ENCODE results near the gene LRRFIP1.
A peak's percentile ranks its signal among the peaks of the same experiment; 100 is the strongest.

LRRFIP1 gene

DNA sequence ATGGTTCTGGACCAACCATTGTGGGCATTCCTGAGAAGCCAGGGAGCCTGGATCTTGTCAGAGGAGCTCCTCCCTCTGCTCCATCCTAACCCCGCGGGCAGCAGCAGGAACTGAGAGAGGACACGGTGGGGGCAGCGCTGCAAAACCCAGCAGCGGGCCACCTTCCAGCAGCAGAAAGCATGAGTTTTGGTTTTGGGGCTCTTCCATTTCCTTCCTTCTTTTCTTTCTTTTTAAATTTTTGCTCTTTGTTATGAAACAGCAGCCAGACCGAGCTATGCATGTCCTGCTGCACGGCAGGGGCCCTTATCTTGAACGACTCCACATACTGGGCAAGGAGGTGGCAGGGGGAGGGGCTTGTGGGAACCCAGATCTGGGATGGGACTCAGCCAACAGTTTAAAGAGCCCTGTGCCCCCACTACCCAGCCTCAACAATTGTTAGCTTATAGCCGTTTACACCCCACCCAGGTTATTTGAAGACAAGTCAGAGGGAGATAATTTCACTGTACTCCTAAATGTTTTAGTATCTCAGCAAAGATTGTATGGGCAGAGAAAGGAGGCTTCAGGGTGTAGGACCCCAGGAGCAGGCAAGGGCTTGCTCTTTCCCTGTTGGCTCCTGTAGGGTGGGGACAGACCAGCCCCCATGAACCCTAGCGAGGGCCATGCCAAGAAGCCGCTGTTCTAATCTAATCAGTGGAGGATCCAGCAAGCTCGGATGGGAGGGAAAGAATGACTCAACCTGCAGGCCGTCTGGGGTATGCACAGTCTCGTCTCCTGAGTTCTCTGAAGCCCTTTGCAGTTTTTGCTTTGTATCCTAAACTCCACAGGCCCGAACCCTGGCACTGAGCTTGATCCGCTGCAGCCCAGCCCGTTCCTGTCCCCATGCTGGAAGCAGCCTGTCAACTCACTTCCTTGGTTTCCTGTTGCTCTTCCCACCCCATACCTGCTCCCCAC is 75.3 kb downstream of the LRRFIP1 start:
- Mint-ChIP-seq H3K36me3 (peaks cover 5% of the 10 kb centered on the region), H3K4me3 (peak overlapping the region; percentile 89), H3K27me3 (no peaks in the 10 kb centered on the region), H3K9me3 (no peaks in the 10 kb centered on the region), H3K27ac (peak overlapping the region; percentile 96), H3K4me1 (peaks cover 95% of the 10 kb centered on the region)

DNA sequence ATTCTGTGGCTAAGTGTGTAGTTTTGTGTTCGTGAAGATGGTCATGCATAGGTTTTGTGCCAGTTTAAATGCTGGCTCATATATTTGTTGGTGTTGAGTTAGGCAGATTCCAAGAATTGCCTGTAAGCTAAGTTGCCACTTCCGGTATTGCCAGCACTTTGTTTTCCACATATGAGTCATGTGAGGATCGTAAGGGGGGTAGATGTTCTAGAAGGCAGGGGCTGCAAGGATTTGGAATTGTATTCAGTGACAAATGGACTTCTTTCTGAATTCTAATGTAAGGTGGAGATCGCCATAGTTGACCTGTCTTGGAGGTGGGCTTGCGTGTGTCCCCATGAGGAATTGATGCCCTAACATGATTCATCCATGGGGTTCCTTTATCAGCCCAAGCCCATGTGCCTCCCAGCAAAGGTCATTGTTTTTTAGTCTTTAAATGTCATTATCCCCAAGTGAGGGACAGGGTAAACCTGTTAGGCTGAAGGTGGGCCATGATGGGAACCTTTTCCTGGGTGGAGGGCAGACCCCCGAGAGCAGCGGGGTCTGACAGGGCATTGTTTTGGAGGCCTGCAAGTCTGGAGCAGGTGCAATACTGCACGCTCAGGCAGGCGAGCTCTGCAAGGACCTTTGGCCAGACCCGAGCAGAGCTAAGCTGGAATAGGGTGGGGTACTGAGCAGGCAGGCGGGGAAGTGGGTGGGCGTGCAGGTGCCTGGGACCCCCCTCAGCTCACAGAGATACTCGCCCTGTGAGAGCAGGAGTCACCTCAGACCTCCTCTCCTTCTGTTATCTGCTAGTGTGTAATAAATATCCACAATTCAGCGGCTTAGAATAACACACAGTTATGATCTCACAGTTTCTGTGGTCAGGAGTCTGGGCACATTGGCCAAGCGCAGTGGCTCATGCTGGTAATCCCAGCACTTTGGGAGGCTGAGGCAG is 77.4 kb downstream of the LRRFIP1 start:
- peaks cover 87% of the 10 kb centered on the region for H3K4me1 Mint-ChIP-seq
- H3K36me3 Mint-ChIP-seq = peaks cover 7% of the 10 kb centered on the region
- H3K27ac Mint-ChIP-seq = peak overlapping the region; percentile 96
- H3K9me3 Mint-ChIP-seq = no peaks in the 10 kb centered on the region
- H3K27me3 Mint-ChIP-seq = no peaks in the 10 kb centered on the region
- H3K4me3 Mint-ChIP-seq = peak overlapping the region; percentile 57

DNA sequence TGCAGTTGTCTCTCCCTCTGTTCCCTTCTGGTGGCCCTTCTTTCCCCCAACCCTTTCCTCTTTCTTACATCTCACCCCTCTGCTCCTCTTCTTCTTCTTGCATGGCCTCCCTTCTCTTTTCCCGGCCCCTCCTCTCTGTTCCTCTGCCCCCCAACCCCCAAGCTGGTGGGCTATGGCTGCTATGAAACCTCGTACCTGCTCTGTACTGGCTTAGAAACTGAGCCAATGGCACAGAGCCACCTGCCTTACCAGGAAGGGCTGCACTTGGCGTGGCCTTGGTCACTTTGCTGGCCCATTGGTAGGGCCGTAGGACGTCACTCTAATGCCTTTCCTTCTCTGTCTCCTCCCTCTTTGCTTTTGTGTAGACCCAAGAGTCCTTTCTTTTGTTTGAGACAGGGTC is 78.9 kb downstream of the LRRFIP1 start:
- Mint-ChIP-seq H3K27ac (peak overlapping the region; percentile 60), H3K4me1 (peaks cover 74% of the 10 kb centered on the region), H3K9me3 (no peaks in the 10 kb centered on the region), H3K27me3 (no peaks in the 10 kb centered on the region), H3K4me3 (peak overlapping the region; percentile 71), H3K36me3 (peaks cover 9% of the 10 kb centered on the region)

DNA sequence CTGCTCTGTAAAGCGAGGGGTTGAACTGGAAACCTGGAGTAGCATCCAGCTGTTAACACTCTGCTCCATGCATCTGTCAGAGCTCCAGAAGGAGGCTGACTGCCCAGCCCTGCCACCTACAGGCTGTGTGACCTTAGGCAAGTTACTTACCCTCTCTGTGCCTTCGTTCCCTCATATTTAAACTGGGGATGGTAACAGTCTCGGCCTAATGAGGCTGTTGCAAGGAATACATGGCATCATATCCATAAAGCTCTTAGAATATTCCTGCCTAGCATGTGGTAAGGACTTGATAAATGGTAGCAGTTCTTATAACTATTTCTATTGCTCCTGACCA is 80.6 kb downstream of the LRRFIP1 start:
- Mint-ChIP-seq H3K4me3 (no peak overlapping the region), H3K9me3 (no peaks in the 10 kb centered on the region), H3K27ac (peak overlapping the region; percentile 46), H3K27me3 (no peaks in the 10 kb centered on the region), H3K36me3 (peaks cover 9% of the 10 kb centered on the region), H3K4me1 (peaks cover 65% of the 10 kb centered on the region)

DNA sequence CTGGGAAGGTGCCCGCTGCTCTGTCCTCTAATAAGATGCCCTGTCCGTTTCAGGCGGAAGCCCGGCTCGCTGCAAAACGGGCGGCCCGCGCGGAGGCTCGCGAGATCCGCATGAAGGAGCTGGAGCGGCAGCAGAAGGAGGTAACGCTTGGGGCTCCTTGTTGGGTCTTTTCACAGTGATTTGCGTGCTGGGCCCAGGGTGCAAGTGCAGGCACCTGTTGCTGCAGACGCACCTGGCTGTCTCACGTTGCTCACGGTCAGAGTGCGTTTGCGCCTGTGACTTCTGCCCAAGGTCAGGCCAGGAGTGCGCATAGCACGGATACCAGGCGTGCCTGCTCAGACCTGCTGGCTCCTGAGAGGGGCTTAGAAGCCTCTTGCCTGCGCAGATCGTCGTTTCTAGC is 81.1 kb downstream of the LRRFIP1 start:
- peaks cover 65% of the 10 kb centered on the region for H3K4me1 Mint-ChIP-seq
- no peak overlapping the region for H3K27ac Mint-ChIP-seq
- H3K36me3 Mint-ChIP-seq = peaks cover 11% of the 10 kb centered on the region
- H3K27me3 Mint-ChIP-seq = no peaks in the 10 kb centered on the region
- no peak overlapping the region for H3K4me3 Mint-ChIP-seq
- H3K9me3 Mint-ChIP-seq = no peaks in the 10 kb centered on the region

DNA sequence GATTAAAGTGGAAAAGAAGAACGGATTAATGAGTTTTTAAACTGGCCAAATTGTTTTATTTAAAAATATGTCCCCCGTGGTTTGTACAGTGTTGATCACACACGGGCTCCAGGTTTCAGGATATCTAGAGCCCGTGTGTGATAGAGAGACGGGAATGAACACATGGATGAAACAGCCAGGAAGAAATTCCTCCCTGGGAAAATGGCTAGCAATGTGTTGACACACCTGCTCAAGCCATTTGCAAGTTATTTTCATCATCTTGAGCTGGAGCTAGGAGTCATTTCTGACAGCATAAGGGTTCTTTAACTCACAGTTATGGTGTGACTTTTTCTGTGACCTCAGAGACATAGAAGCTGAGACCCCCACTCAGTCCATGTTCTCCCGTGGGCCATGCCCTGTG is 81.6 kb downstream of the LRRFIP1 start:
- Mint-ChIP-seq H3K9me3 (no peaks in the 10 kb centered on the region), H3K36me3 (peaks cover 11% of the 10 kb centered on the region), H3K27me3 (no peaks in the 10 kb centered on the region), H3K27ac (no peak overlapping the region), H3K4me1 (peaks cover 65% of the 10 kb centered on the region), H3K4me3 (no peak overlapping the region)

DNA sequence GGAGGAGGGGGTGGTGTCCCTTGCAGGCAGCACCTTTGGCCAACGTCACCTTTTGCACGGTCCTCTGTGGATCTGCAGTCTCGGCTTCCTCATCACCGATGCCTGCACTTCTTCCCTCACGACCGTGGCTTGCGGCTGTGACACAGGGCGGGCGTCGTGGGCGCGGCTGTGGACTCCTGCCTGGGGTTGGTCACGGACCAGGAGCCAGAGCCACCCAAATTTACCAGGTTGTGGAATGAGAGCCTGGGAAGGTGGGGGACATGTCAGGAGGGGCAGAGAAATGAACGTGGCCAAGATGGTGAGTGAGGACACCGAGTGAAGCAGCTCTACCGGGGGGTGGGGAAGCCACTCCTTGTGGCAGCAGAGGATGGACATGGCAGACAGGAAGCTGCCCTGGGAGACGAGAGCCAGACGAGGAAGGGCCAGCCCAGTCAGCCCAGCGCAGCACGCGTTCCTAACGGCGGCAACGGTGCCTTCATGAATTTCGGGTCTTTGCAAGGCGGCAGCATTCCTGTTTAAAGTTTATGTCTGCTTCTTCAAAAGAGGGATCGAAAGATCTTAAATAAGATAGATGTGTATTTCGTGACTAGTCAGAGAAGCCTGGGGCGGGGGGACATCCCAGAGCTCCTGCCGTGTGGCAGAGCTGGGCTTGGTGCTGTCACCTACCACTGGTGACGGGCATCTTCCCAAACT is 84.2 kb downstream of the LRRFIP1 start:
- Mint-ChIP-seq H3K36me3 (peaks cover 6% of the 10 kb centered on the region), H3K27me3 (no peaks in the 10 kb centered on the region), H3K27ac (peak overlapping the region; percentile 51), H3K4me3 (no peak overlapping the region), H3K9me3 (no peaks in the 10 kb centered on the region), H3K4me1 (peaks cover 68% of the 10 kb centered on the region)

DNA sequence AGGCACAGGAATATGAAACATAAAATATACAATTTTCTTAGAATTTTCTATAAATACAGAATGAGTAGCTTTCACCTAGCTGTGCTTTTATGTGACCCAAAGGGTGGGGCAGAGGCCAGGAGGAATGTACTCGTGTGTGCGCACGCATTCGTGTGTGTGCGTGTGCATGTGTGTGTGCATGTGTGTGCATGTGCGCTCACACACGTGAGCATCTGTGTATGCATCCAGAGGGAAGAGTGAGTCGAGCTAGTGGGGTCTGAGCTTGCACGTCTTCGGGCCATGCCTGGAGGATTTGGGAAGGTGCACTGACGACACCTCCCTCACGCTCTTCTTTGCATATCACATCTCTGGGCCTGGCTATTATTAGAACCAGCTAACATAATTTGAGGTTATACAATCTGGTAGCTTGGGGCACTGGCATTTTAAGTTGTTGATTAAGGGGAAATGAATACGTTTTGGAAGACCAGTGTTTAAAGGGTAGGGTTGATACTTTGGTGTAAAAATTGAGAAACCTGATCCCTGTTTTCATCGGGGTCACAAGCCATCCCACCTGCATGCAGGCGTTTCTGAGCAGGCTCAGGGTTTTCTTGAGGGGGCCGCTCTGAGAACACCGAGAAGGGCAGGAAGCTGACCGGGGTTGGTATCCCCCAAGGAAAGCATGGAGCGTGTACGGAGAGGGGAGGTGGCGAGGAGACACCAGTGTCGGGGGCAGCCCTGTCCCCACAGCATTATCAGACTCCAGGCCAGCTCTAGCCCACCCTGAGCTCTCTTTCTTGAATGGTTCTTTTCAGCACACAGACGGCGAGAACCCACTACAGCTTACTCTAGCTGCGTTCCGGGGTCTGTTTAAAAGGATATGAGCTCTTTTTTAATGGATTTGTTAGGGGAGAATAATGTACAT is 85.3 kb downstream of the LRRFIP1 start:
- Mint-ChIP-seq H3K9me3 (no peaks in the 10 kb centered on the region), H3K4me3 (no peak overlapping the region), H3K4me1 (peaks cover 68% of the 10 kb centered on the region), H3K27ac (peak overlapping the region; percentile 76), H3K36me3 (peaks cover 6% of the 10 kb centered on the region), H3K27me3 (no peaks in the 10 kb centered on the region)

DNA sequence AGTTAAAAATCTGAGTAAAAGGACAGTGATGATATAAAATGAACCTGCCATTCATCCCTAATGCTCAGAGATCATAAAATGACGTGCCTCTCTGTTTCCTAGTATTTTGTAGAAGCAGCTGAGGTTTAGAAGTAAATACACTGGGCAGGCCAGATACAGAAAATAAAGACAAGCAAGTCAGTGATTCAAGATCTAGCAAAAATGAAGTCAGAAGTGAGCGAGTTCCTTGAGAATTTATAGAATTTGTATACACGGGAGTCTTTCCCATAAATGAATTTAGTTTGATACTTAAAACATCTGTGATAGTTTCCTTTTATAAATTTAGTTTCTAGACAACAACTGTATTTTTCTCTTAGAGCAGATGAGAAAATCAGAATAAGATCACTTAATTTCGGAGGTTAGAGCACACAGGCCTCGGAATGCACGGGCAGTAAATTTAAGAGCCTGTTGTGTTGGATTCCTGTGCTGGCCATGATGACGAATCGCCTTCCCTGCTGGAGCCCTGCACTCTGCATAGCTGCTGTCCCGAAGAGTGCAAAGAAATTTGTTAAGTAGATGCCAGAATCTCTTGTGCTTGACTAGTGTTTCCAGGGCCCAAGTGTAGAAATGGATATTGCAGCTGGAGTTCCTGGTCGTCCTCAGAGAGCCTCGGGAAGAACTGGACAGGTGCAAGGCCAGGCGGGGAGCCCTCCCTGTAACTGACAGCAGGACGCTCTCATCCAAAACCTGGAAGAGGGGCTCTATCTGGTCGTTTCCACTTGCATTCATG is 87.5 kb downstream of the LRRFIP1 start:
- Mint-ChIP-seq H3K9me3 (no peaks in the 10 kb centered on the region), H3K36me3 (peaks cover 4% of the 10 kb centered on the region), H3K27me3 (no peaks in the 10 kb centered on the region), H3K27ac (no peak overlapping the region), H3K4me3 (peak overlapping the region; percentile 37), H3K4me1 (peaks cover 76% of the 10 kb centered on the region)

DNA sequence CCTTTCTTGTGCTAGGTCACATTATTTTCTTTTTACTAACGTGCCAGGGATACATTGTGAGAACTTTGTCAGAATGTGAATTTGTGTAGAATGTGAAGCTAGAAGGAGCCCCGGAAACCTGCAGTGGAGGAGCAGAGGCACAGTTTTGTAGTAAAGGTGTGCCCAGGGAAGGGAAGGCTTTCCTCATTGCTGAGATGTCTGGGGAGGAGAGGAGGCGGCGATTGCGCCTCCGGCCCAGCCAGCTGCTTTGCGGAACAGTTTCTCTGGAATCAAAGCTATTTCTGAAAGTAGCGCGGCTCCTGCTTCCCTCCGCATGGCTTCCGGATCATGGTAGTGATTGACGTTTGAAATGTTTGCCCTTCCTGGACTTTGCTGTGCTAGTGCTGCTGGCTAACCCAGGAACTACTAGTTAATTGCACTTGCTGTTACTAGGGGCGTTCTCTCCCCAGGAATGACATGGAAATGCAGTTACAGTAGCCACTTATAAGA is 88.1 kb downstream of the LRRFIP1 start:
- no peaks in the 10 kb centered on the region for H3K27me3 Mint-ChIP-seq
- H3K4me1 Mint-ChIP-seq = peaks cover 77% of the 10 kb centered on the region
- no peak overlapping the region for H3K27ac Mint-ChIP-seq
- H3K36me3 Mint-ChIP-seq = peaks cover 4% of the 10 kb centered on the region
- H3K9me3 Mint-ChIP-seq = no peaks in the 10 kb centered on the region
- peak overlapping the region; percentile 37 for H3K4me3 Mint-ChIP-seq

DNA sequence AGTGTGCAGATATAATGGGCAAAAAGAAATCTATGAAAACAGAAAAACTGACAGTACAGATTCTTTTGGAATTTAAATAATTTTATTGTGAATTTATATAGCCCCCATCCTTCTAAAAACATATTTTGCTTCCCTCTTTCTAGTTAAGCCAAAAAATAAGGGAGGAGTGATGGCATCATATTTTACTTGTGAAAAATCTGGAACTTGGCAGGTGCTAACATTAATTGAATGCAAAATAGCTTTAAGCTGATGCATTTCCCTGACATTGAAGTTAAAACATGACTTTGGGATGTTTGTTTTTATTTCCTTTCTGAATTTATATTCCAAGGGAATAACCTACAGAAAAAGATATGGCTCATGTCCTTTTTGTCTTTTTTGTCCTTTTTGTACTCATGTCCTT is 88.6 kb downstream of the LRRFIP1 start:
- Mint-ChIP-seq H3K4me3 (no peak overlapping the region), H3K36me3 (peaks cover 6% of the 10 kb centered on the region), H3K27ac (no peak overlapping the region), H3K4me1 (peaks cover 82% of the 10 kb centered on the region), H3K9me3 (no peaks in the 10 kb centered on the region), H3K27me3 (no peaks in the 10 kb centered on the region)

DNA sequence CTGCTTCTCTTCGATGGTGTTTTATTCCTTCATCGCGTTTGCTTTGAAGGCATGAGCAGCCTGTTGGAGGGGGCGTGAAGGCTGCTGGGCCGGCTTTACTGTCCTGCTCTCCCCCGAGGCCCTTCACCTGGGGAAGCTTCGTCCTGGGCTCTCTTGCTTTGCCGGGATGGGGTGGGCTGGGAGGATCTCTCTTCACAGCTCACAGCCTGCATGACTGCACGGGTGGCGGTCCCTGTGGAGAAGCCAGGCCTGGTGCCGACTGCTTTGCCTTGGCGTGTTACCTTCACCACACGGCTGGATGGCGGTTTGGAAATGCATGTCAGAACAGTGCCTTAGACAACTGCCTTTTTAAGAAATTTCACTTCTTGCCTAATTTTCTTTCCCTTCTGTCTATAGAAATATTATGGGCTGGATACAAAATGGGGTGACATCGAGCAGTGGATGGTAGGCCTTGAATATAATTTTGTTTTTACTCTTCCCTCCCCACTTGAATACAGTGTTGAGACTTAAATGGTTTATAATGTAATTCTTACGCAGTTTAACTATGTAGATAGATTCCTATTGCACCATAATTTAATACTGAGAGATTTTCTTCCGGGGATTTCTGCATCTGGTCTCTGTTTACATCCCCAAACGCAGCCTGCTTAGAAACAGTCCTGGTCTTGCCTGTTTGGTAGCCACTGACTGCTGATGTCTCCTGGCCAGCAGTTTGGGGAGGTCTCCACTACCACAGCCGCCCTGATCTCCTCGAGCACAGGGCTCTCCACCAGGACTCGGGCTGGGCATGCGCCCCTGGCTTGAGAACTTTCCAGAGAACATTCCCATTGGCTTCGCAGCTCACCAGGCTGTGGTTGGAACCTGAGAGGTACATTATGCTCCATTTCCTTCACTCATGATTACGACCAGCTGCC is 90.2 kb downstream of the LRRFIP1 start:
- Mint-ChIP-seq H3K27me3 (no peaks in the 10 kb centered on the region), H3K4me3 (no peak overlapping the region), H3K9me3 (no peaks in the 10 kb centered on the region), H3K36me3 (peaks cover 4% of the 10 kb centered on the region), H3K27ac (peak overlapping the region; percentile 35), H3K4me1 (peaks cover 87% of the 10 kb centered on the region)

DNA sequence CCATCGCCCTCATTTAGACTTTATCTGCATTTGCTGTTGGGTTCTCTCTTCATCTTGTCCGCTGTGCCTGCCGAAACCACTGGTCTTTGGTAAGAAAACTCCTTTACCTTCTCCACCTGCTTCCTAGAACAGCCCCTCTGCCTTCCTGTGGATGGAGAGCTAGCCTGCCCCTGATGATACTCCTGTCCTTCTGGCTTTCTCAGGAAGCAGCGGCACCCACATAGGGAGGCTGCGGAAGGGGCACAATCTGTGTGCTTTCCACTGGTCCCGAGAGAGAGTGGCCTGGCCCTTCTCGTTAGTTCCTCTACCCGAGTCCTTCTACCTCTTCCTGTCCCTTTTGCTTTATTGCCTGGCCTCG is 90.9 kb downstream of the LRRFIP1 start:
- peaks cover 3% of the 10 kb centered on the region for H3K36me3 Mint-ChIP-seq
- peaks cover 84% of the 10 kb centered on the region for H3K4me1 Mint-ChIP-seq
- no peak overlapping the region for H3K4me3 Mint-ChIP-seq
- H3K27me3 Mint-ChIP-seq = no peaks in the 10 kb centered on the region
- H3K9me3 Mint-ChIP-seq = no peaks in the 10 kb centered on the region
- H3K27ac Mint-ChIP-seq = no peak overlapping the region

Measured in activated naive CD4-positive, alpha-beta T cell treated with anti-CD3 and anti-CD28 coated beads, Interleukin-2, amount 50 U/mL, for 24 hours (primary cell).